Testis (tissue), 3 donors: ENCODE measurements around the gene MND1. TPM values are rescaled to one million over a fixed set of nuclear protein-coding genes. Genes with fewer than 3 reads are reported as not detected.

Experiments
- DNase-seq: peaks from one replicate; pipeline ENCODE4 v3.0.0-alpha.2; 2019
- H3K27ac ChIP-seq, 2 donors: fragments of 200-600 bp; sonication (generic); one replicate each; pipeline ENCODE4 v1.5.1; 2019
- H3K27me3 ChIP-seq: fragments of 200-600 bp; sonication (generic); one replicate; pipeline ENCODE4 v1.5.1; 2019
- H3K36me3 ChIP-seq: fragments of 200-600 bp; sonication (generic); one replicate; pipeline ENCODE4 v1.5.1; 2017; ENCODE audit warnings: low read depth; ENCODE audit errors: missing control alignments
- H3K4me1 ChIP-seq: fragments of 200-600 bp; sonication (generic); one replicate; pipeline ENCODE4 v1.5.1; 2019
- H3K4me3 ChIP-seq, 2 donors: fragments of 200-600 bp; sonication (generic); one replicate each; pipeline ENCODE4 v1.5.1; 2017 to 2019
- H3K9me3 ChIP-seq: fragments of 200-600 bp; sonication (generic); one replicate; pipeline ENCODE4 v1.5.1; 2017
- POLR2A ChIP-seq: fragments of 450-650 bp; IDR thresholded peaks from one replicate; pipeline ENCODE4 v1.6.1; 2017; ENCODE audit warnings: antibody characterized with exemption, mild to moderate bottlenecking, moderate library complexity
- WGBS, 2 donors: methylation state at CpG; one replicate each; pipeline ENCODE4 v1.1.5; 2018; 5-methylcytosine and 5-hydroxymethylcytosine counted together
- intact Hi-C: fragments of 100-400 bp; cut with DNase I; formaldehyde crosslinking; loops from one replicate; pipeline ENCODE4 v1.15.1; 2023; ENCODE audit warnings: low total_unique reads
- polyA plus RNA-seq: library from polyadenylated mRNA; stranded (reverse); fragments of 350-450 nt; fragmentation: Illumina TruSeq; extraction: RNeasy Lipid Tissue Mini Kit (QIAGEN cat#74804); gene quantifications from one replicate; pipeline ENCODE4 v1.2.3, GENCODE V29; 2014; ENCODE audit warnings: low read depth, low replicate concordance; ENCODE audit not compliant: insufficient read depth
- total RNA-seq, 2 donors: library from RNA; depleted of rRNA; stranded (reverse); fragments of >200 nt; gene quantifications; one replicate each; pipeline ENCODE4 v1.2.3, GENCODE V29; 2016
- TF ChIP-seq, protein P1 (sequence below), 3 experiments: fragments of 450-650 bp in 2 of 3; fragments of 200-600 bp in 1 of 3; sonication (generic) in 1 of 3; IDR thresholded peaks; one replicate each; pipeline ENCODE4 v1.5.1; 2016 to 2019; ENCODE audit warnings: antibody characterized with exemption in 3 of 3, mild to moderate bottlenecking in 2 of 3, moderate library complexity in 1 of 3

The MND1 gene
- total and polyA plus RNA-seq, 3 donors from 2014 or later, result 8.3 to 17.5 (median 11.4) TPM

DNA sequence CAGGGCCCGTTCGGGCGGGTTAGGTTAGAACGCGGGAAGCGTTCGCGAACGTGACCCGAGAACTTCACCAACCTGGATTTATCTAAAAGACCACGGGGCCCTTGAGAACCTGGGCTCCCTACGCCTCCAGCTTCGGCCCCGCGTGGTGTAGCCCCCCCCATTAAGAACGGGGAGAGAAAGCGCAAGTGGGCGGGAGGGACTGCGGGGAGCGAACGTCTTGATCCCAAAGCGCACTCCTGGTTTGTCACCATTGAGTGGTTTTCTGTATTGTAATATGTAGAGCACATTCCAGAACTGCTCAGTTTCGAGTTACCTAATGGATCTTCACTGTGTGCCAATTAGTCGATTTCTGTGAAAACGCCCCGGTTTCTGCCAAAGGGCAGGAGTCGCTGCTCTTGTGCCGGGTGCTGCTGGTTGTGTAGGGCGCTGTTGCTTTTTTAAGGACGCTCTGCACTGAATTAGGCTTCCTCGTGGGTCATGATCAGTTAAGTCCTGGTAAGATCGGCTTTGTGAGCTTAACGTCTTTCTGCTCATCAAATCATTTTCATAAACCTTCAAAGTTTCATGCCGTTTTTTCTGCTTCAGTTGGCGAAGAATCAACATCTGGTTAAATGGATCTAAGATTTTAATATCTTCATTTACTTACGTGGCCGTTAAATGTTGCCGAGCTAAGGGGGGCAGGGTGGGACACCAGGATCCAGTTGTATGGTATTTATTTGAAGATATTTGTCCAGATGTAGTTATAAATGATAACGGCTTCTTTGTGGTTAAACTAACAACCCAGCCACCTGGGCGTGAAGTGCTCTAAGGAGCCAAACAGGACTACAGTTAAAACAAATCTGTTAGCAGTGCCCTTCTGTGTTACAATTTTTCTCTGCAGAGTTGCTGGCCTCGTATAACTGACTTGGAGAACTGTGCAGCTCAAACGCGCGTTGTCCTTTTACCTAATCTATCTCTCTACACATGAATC lies 809 bp downstream of the MND1 start:
- Histone ChIP-seq H3K27ac (peak overlapping the region; percentile 41 to 80), H3K27me3 (no peaks in the 10 kb centered on the region), H3K9me3 (no peaks in the 10 kb centered on the region), H3K36me3 (no peaks in the 10 kb centered on the region), H3K4me1 (no peaks in the 10 kb centered on the region), H3K4me3 (peak overlapping the region; percentile 77 to 79)
- DNase-seq, result peak; percentile 50
- intact Hi-C loops, result loop anchor here (5.0 kb wide), 1 partner anchor 232 kb away; no protein-coding TSS in a partner anchor
- WGBS, 2 donors, result 0 to 1% methylated on average over 43 to 44 of the region's 44 CpGs
- no peak for TF ChIP-seq POLR2A
- TF ChIP-seq, protein P1, sequence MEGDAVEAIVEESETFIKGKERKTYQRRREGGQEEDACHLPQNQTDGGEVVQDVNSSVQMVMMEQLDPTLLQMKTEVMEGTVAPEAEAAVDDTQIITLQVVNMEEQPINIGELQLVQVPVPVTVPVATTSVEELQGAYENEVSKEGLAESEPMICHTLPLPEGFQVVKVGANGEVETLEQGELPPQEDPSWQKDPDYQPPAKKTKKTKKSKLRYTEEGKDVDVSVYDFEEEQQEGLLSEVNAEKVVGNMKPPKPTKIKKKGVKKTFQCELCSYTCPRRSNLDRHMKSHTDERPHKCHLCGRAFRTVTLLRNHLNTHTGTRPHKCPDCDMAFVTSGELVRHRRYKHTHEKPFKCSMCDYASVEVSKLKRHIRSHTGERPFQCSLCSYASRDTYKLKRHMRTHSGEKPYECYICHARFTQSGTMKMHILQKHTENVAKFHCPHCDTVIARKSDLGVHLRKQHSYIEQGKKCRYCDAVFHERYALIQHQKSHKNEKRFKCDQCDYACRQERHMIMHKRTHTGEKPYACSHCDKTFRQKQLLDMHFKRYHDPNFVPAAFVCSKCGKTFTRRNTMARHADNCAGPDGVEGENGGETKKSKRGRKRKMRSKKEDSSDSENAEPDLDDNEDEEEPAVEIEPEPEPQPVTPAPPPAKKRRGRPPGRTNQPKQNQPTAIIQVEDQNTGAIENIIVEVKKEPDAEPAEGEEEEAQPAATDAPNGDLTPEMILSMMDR (IDR thresholded peaks at IDR 0.05), result no peak

DNA sequence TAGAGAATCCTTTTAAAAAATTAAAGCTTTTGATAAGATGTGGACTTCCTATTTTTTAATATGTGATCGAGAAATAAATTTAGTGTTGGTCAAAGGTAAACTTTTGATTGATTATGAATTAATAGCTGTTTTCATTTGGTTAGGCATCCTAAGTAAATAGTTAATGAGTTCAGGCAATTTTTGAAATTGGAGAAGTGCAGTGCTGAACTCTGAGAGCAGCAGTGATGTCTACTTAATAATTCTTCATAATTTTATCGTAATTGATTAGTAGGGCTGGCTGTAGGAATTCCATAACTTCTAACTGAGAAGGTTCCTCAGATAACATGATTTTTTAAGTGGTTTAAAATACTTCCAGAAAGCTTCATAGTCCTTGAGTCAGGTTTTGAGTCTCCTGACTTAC lies 1.5 kb downstream of the MND1 start:
- Histone ChIP-seq H3K27ac (no peak overlapping the region), H3K36me3 (no peaks in the 10 kb centered on the region), H3K27me3 (no peaks in the 10 kb centered on the region), H3K4me3 (no peak overlapping the region), H3K9me3 (no peaks in the 10 kb centered on the region), H3K4me1 (no peaks in the 10 kb centered on the region)
- intact Hi-C loops, result loop anchor here (5.0 kb wide), 1 partner anchor 231 kb away; no protein-coding TSS in a partner anchor
- no peak for TF ChIP-seq POLR2A
- TF ChIP-seq, protein P1 (IDR thresholded peaks at IDR 0.05), result no peak
- DNase-seq, result no peak
- 41 to 42% methylated on average over 2 of the region's 2 CpGs for WGBS, 2 donors

DNA sequence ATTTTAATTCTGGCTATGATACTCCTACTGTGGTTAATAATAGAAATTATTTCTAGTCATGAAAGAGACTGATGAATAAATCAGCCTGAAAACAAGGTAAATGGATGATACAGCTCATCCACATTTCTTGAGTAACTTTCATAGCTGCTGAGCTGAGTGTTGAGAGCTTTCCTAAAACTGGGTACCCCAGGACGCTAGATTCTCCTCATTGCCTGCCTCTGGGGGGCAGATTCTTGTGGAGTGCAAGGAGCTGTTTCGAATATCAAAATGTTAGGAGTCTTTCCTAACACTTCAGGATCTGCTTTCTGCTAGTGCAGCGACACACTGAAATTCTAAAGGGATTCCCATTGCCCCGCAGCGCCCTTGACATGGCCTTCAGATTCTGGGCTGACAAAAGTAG lies 2.1 kb downstream of the MND1 start:
- no peak for TF ChIP-seq POLR2A
- TF ChIP-seq, protein P1 (IDR thresholded peaks at IDR 0.05), result no peak
- no peak for DNase-seq
- intact Hi-C loops, result loop anchor here (5.0 kb wide), 1 partner anchor 231 kb away; no protein-coding TSS in a partner anchor

DNA sequence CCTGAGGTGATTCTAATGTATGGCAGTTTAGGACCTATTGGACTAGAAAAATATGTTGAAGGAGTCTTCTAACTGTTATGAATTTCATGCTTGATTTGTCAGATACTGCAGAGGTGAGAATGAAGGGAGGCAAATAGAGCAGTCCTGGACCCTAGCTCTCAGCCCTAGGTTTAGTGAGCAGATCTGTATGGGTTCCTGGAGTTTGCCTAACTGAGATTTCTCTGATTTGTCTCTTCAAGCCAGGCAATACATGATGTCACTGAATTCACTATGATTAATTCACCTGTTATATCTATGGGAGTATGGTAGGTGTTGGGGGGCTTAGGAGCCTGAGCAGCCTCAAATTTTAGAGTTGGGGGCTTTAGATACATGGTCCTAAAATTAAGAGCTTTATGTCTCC lies 2.6 kb downstream of the MND1 start:
- Histone ChIP-seq H3K4me1 (no peaks in the 10 kb centered on the region), H3K9me3 (no peaks in the 10 kb centered on the region), H3K27ac (no peak overlapping the region), H3K4me3 (no peak overlapping the region), H3K36me3 (no peaks in the 10 kb centered on the region), H3K27me3 (no peaks in the 10 kb centered on the region)
- intact Hi-C loops, result loop anchor here (5.0 kb wide), 1 partner anchor 230 kb away; no protein-coding TSS in a partner anchor
- TF ChIP-seq POLR2A, result no peak
- TF ChIP-seq, protein P1 (IDR thresholded peaks at IDR 0.05), result no peak
- DNase-seq, result no peak

More for the DNA sequence above, 2.1 kb downstream of the MND1 start:
- no peaks in the 10 kb centered on the region for H3K27me3 ChIP-seq
- 65 to 75% methylated on average over 5 of the region's 5 CpGs for WGBS, 2 donors
- H3K27ac ChIP-seq, result no peak overlapping the region
- no peak overlapping the region for H3K4me3 ChIP-seq
- no peaks in the 10 kb centered on the region for H3K9me3 ChIP-seq
- H3K36me3 ChIP-seq, result no peaks in the 10 kb centered on the region
- H3K4me1 ChIP-seq, result no peaks in the 10 kb centered on the region
